Heart left ventricle (tissue), 16 donors: Measurements from ENCODE around the gene COA1. TPM values are rescaled to one million over a fixed set of nuclear protein-coding genes. Genes with fewer than 3 reads are reported as not detected.
"Not testable (repeated sequence)": the region's sequence is repeated elsewhere in the genome, so short reads cannot be mapped to it uniquely, and the experiment has no call there.

Experiments used
- ATAC-seq, 4 donors: fragments of 200-7000 bp; cut with Tn5 transposase; one replicate each; pipeline ENCODE4 v1.9.1; 2020 to 2022; ENCODE audit warnings: moderate library complexity in 4 of 4, mild to moderate bottlenecking in 3 of 4, moderate number of reproducible peaks in 1 of 4
- DNase-seq, 5 donors: peaks; one replicate each; pipeline ENCODE4 v3.0.0-alpha.2; 2020
- H3K27ac ChIP-seq, 12 donors: fragments of 200-600 bp; sonication (generic) in 4 of 12; one replicate each; pipeline versions ENCODE4 v1.5.0 to v1.8.0; 2016 to 2022; ENCODE audit warnings: mild to moderate bottlenecking in 2 of 12
- H3K27me3 ChIP-seq, 9 donors: fragments of 200-600 bp; sonication (generic) in 2 of 9; one replicate each; pipeline versions ENCODE4 v1.5.1 to v1.8.0; 2016 to 2022; ENCODE audit warnings: mild to moderate bottlenecking in 3 of 9
- H3K36me3 ChIP-seq, 9 donors: fragments of 200-600 bp; sonication (generic) in 2 of 9; one replicate each; pipeline versions ENCODE4 v1.5.0 to v1.8.0; 2018 to 2022; ENCODE audit warnings: mild to moderate bottlenecking in 2 of 9
- H3K4me1 ChIP-seq, 12 donors: fragments of 200-600 bp; sonication (generic) in 4 of 12; one replicate each; pipeline versions ENCODE4 v1.5.0 to v1.8.0; 2016 to 2022; ENCODE audit warnings: mild to moderate bottlenecking in 3 of 12
- H3K4me3 ChIP-seq, 12 donors: fragments of 200-600 bp; sonication (generic) in 4 of 12; one replicate each; pipeline versions ENCODE4 v1.5.0 to v1.8.0; 2017 to 2022; ENCODE audit warnings: mild to moderate bottlenecking in 9 of 12, moderate library complexity in 4 of 12
- H3K9me3 ChIP-seq, 12 donors: fragments of 200-600 bp; sonication (generic) in 4 of 12; one replicate each; pipeline versions ENCODE4 v1.5.0 to v1.8.0; 2016 to 2022; ENCODE audit warnings: mild to moderate bottlenecking in 1 of 12
- CTCF ChIP-seq, 12 donors: fragments of 200-600 bp; sonication (generic) in 4 of 12; IDR thresholded peaks; one replicate each; pipeline versions ENCODE4 v1.5.0 to v1.8.0; 2018 to 2022; ENCODE audit warnings: antibody characterized with exemption in 12 of 12, mild to moderate bottlenecking in 5 of 12
- POLR2A ChIP-seq, 2 donors: fragments of 450-650 bp; IDR thresholded peaks; one replicate each; pipeline ENCODE4 v1.6.1; 2017; ENCODE audit warnings: antibody characterized with exemption in 2 of 2, mild to moderate bottlenecking in 2 of 2, moderate library complexity in 2 of 2
- WGBS, 4 donors: extraction: QIAGEN DNeasy Blood & Tissue Kit in 2 of 4; methylation state at CpG; one replicate each; pipeline versions ENCODE4 v1.1.5 to v1.1.7; 2013 to 2018; 5-methylcytosine and 5-hydroxymethylcytosine counted together
- intact Hi-C, 10 donors: fragments of 100-400 bp; cut with DNase I; formaldehyde crosslinking; loops; one replicate each; pipeline versions ENCODE4 v1.11.1 to v1.14.2; 2022
- long read RNA-seq, 3 donors: library from polyadenylated mRNA; unstranded; transcript quantifications; one replicate each; pipeline ENCODE4 v2.0.0, GENCODE V29; 2020 to 2021
- polyA plus RNA-seq, 2 donors: library from polyadenylated mRNA; stranded (reverse); fragments of 200-250 nt; gene quantifications; one replicate each; pipeline ENCODE4 v1.2.3, GENCODE V29; 2013
- total RNA-seq, 9 donors: library from RNA; depleted of rRNA in 2 of 9; stranded (reverse); fragments of >200 nt in 2 of 9; fragmentation: NEBNext Ultra II Directional in 3 of 9; extraction: Animal tissue kit (Norgen Biotek cat#: 25700) in 3 of 9; gene quantifications; one replicate each; pipeline versions ENCODE4 v1.1.0 to v1.2.4, GENCODE V29; 2016 to 2023
- donor health status: ischemic (EF 13 %, LVEDD 7.1; RV severe dilation, severe dysfunction).
- donor health status: healthy with polysubstance abuse.
- donor health status: DM: no; HTN: yes; CAD: no.
- donor health status: DM: no; HTN: no; CAD: no.
- donor health status: ischemic (EF 25% LVEDD 6.9; RV normal size, moderate dysfunction).
- donor health status: ischemic (EF 25% LVEDD 5.7; RV mildly dilated, moderate dysfunction).
- donor health status: healthy.
- donor health status: DM: yes; HTN: yes; CAD: no.
- donor health status: ischemic (EF 35%, LVEDD 5.7; RV mildly dilated, moderate dysfunction).
- donor health status: nonischemic (EF 11% LVEDD 7.7; RV severe dilation, severe dysfunction).
- donor health status: DM: yes; HTN: yes; CAD: no.
- donor health status: PGD.
- donor health status: ischemic (EF 29% LVEDD 5.4; RV normal size, mild dysfunction).
- donor health status: nonischemic (EF 23%, LVEDD 6.1; RV moderate dilation, normal function).

COA1 gene
- total RNA-seq (10 to 100 TPM; 57.5 to 81.2 (median 68.2) TPM), polyA plus RNA-seq (10 to 100 TPM; 75.0 to 75.1 TPM)
- long read RNA-seq, donor 1, transcript COA1-201 (6 exons, 927 nt), result major isoform, 20 of 42 reads
- long read RNA-seq, donor 1, partial matches to known transcripts, result 11 of 42 reads
- long read RNA-seq, donor 1, other reads (novel, unspliced or antisense), result 9 of 42 reads
- long read RNA-seq, donor 2, transcript COA1-201 (6 exons, 927 nt), result major isoform, 24 of 57 reads
- long read RNA-seq, donor 2, partial matches to known transcripts, result 7 of 57 reads
- long read RNA-seq, donor 2, other reads (novel, unspliced or antisense), result 19 of 57 reads
- long read RNA-seq, donor 3, transcript COA1-201 (6 exons, 927 nt), result major isoform, 8 of 18 reads
- long read RNA-seq, donor 3, partial matches to known transcripts, result 2 of 18 reads
- long read RNA-seq, donor 3, other reads (novel, unspliced or antisense), result 8 of 18 reads

- Histone ChIP-seq H3K9me3 (no peaks in the 10 kb centered on the region), H3K4me3 (peak within 1 kb of the TSS; percentile 60 to 95 (median 81)), H3K36me3 (no peaks in the 10 kb centered on the region), H3K27me3 (no peaks in the 10 kb centered on the region), H3K4me1 (peaks cover 0 to 42% (median 19%) of the 10 kb centered on the region in 12 donors), H3K27ac (peak within 1 kb of the TSS; percentile 82 to 92 (median 88))
- ATAC-seq, result peak; percentile 98 to 99 (median 99)
- 0% methylated on average over 55 to 66 of the region's 66 CpGs for WGBS, 4 donors
- TF ChIP-seq CTCF (IDR thresholded peaks at IDR 0.05) (peak in 1 of 12 donors; percentile 19), POLR2A (IDR thresholded peaks at IDR 0.05) (peak in 1 of 2 donors; percentile 57)
- intact Hi-C loops, result loop anchor here in 9 of 10 donors (2.0 to 10.0 kb wide), 6 partner anchors 105 to 795 kb away; partner anchors contain the start of genes MRPL32 (in 2 of the 9), PSMA2 (in 2 of the 9) and STK17A (in 2 of the 9)
- DNase-seq, result peak; percentile 83 to 91 (median 89)
Observed at GRCh38 chr7:43729214-43729923, at the start of gene COA1. Gene COA1 (minus strand): TSS chr7:43729523. CDS start chr7:43648614, 80,909 bp downstream.

- H3K4me3 ChIP-seq, ATAC-seq, H3K9me3 ChIP-seq, H3K27ac ChIP-seq, H3K27me3 ChIP-seq, H3K36me3 ChIP-seq, intact Hi-C loops, DNase-seq: not testable (repeated sequence)
- WGBS, 4 donors, result 94 to 97% (median 95%) methylated on average over 13 to 15 of the region's 18 CpGs
- peaks cover 0 to 22% (median 0%) of the 10 kb centered on the region in 12 donors for H3K4me1 ChIP-seq
Observed at GRCh38 chr7:43778293-43779044, 49.1 kb upstream of the COA1 start.

GRCh38 chr7:43775255-43775654 is 45.9 kb upstream of the COA1 start:
- 96 to 100% (median 97%) methylated on average over 2 of the region's 2 CpGs for WGBS, 4 donors
- H3K27me3 ChIP-seq, ATAC-seq, H3K4me3 ChIP-seq, DNase-seq, intact Hi-C loops, H3K9me3 ChIP-seq, H3K4me1 ChIP-seq, H3K27ac ChIP-seq: not testable (repeated sequence)
- peaks cover 0 to 26% (median 16%) of the 10 kb centered on the region in 9 donors for H3K36me3 ChIP-seq

- DNase-seq, ATAC-seq, H3K4me3 ChIP-seq, H3K9me3 ChIP-seq, intact Hi-C loops, H3K4me1 ChIP-seq, H3K27me3 ChIP-seq, H3K27ac ChIP-seq: not testable (repeated sequence)
- H3K36me3 ChIP-seq, result peaks cover 0 to 22% (median 13%) of the 10 kb centered on the region in 9 donors
- WGBS, 4 donors, result 90 to 97% (median 94%) methylated on average over 4 to 6 of the region's 6 CpGs
Observed at GRCh38 chr7:43773268-43773667, 43.9 kb upstream of the COA1 start.

- ATAC-seq (peak in 1 of 4 donors; percentile 15), DNase-seq (no peak)
- Histone ChIP-seq H3K36me3 (peaks cover 0 to 22% (median 13%) of the 10 kb centered on the region in 9 donors), H3K27ac (no peak overlapping the region), H3K27me3 (no peaks in the 10 kb centered on the region), H3K4me3 (no peak overlapping the region), H3K4me1 (peaks cover 0 to 16% (median 0%) of the 10 kb centered on the region in 12 donors), H3K9me3 (no peaks in the 10 kb centered on the region)
- intact Hi-C loops, result no loop called here
- WGBS, 4 donors, result 76 to 83% (median 80%) methylated on average over 3 of the region's 3 CpGs
- no peak for TF ChIP-seq POLR2A (IDR thresholded peaks at IDR 0.05)
- no peak for TF ChIP-seq CTCF (IDR thresholded peaks at IDR 0.05)
Observed at GRCh38 chr7:43771573-43771972, 42.2 kb upstream of the COA1 start.
